ENCODE measurements around the gene KLHL29.

KLHL29 gene

GRCh38 chr2:23751747-23752265 is 366.8 kb downstream of the KLHL29 start:
- no peak for DNase-seq

GRCh38 chr2:23753291-23754010 is 368.5 kb downstream of the KLHL29 start:
- DNase-seq = no peak

GRCh38 chr2:23754970-23755369 is 370.0 kb downstream of the KLHL29 start:
- DNase-seq = no peak

DNA sequence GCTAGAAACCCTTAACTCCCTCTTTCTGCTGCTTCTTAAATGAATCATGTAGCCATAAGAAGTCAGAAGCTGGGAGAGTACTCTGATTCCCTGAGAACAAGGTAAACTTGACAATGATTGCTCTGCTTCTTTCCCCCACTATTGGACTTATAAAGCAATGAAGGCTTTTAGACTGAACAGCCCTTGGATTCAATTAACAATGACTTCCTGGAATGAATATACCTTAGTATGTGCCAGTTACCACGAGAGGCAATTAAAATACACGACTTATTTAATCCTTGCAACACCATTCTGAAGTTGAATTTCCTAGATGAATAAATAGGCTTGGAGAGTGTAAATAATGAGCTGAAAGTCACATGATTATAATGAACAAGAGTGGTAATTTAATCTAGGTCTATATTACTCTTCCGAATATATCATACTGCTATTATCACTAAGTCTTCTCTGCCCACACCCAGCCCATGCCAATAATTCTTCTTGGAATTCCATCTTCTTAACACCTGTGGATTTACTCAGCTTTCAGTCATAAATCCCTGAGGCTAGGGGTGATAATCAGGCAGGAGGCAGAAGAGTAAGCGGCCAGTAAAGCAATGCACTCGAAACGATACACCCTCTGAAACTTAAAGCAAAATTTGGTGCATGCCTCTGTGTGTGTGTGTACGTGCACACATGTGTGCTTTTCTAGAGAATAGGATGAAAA is 371.8 kb downstream of the KLHL29 start:
- DNase-seq = no peak

GRCh38 chr2:23757686-23758433 is 372.9 kb downstream of the KLHL29 start:
- no peak for DNase-seq
